Keratinocyte (primary cell): ENCODE measurements around the gene ACVR1. TPM values are rescaled to one million over a fixed set of nuclear protein-coding genes. Genes with fewer than 3 reads are reported as not detected.

Source experiments
- DNase-seq: peaks from one replicate; pipeline ENCODE4 v3.0.0-alpha.2; 2011; ENCODE audit warnings: low read depth, missing footprints, low spot score
- FAIRE-seq: peaks from 2 replicates; lab custom pipeline; 2011; peaks lifted over from hg19 to GRCh38; lab: Jason Lieb, UNC
- H2AFZ ChIP-seq: 2 replicates; pipeline ENCODE4 v1.6.0; 2012; ENCODE audit warnings: low read length, control low read depth, inconsistent platforms; ENCODE audit not compliant: control insufficient read depth
- H3K27ac ChIP-seq: 2 replicates; pipeline ENCODE4 v1.5.1; 2011; ENCODE audit warnings: low read length; ENCODE audit not compliant: control insufficient read depth, insufficient read depth
- H3K27me3 ChIP-seq: 3 replicates; pipeline ENCODE4 v1.6.0; 2011; ENCODE audit warnings: low read length; ENCODE audit not compliant: control insufficient read depth, insufficient read depth; ENCODE audit errors: extremely low read depth
- H3K36me3 ChIP-seq, 2 experiments: 2 replicates in 1 of 2; 3 replicates in 1 of 2; pipeline ENCODE4 v1.5.1; 2011; ENCODE audit warnings: low read length in 2 of 2, mild to moderate bottlenecking in 1 of 2; ENCODE audit not compliant: control insufficient read depth in 2 of 2, insufficient read depth in 2 of 2; ENCODE audit errors: extremely low read depth in 1 of 2
- H3K4me1 ChIP-seq: 3 replicates; pipeline ENCODE4 v1.5.1; 2011; ENCODE audit warnings: low read length; ENCODE audit not compliant: control insufficient read depth, insufficient read depth; ENCODE audit errors: extremely low read depth
- H3K4me2 ChIP-seq: 3 replicates; pipeline ENCODE4 v1.6.0; 2011; ENCODE audit warnings: low read depth, low read length; ENCODE audit not compliant: control insufficient read depth, insufficient read depth; ENCODE audit errors: extremely low read depth
- H3K4me3 ChIP-seq, 3 experiments: fragments of 200-600 bp in 1 of 3; sonication (generic) in 1 of 3; 2 replicates in 2 of 3; 3 replicates in 1 of 3; pipeline ENCODE4 v1.5.1; 2011 to 2016; ENCODE audit warnings: low read length in 3 of 3, mild to moderate bottlenecking in 3 of 3, control low read depth in 2 of 3, inconsistent platforms in 1 of 3, low read depth in 1 of 3, mixed read lengths in 1 of 3, mixed run types in 1 of 3, moderate library complexity in 1 of 3; ENCODE audit not compliant: control insufficient read depth in 2 of 3, insufficient read depth in 2 of 3; ENCODE audit errors: extremely low read depth in 1 of 3
- H3K79me2 ChIP-seq: 2 replicates; pipeline ENCODE4 v1.6.0; 2012; ENCODE audit warnings: low read length; ENCODE audit not compliant: control insufficient read depth, insufficient read depth
- H3K9ac ChIP-seq: 3 replicates; pipeline ENCODE4 v1.6.0; 2011; ENCODE audit warnings: low read length; ENCODE audit not compliant: control insufficient read depth, insufficient read depth; ENCODE audit errors: extremely low read depth
- H3K9me1 ChIP-seq: 3 replicates; pipeline ENCODE4 v1.6.0; 2011; ENCODE audit warnings: low read length; ENCODE audit not compliant: control insufficient read depth, insufficient read depth; ENCODE audit errors: extremely low read depth
- H3K9me3 ChIP-seq: 2 replicates; pipeline ENCODE4 v1.5.1; 2012; ENCODE audit warnings: low read depth, low read length; ENCODE audit not compliant: control insufficient read depth
- H4K20me1 ChIP-seq: 3 replicates; pipeline ENCODE4 v1.6.0; 2011; ENCODE audit warnings: low read length; ENCODE audit not compliant: control insufficient read depth, insufficient read depth; ENCODE audit errors: extremely low read depth
- CTCF ChIP-seq, 3 experiments: IDR thresholded peaks in 1 of 3; conservative IDR thresholded peaks in 1 of 3; optimal IDR thresholded peaks in 1 of 3; 2 replicates in 2 of 3; 3 replicates in 1 of 3; pipeline versions ENCODE3 to v1.5.1; 2011; ENCODE audit warnings: low read length in 3 of 3, mild to moderate bottlenecking in 3 of 3, moderate library complexity in 2 of 3, control low read depth in 1 of 3, inconsistent platforms in 1 of 3; ENCODE audit not compliant: insufficient read depth in 2 of 3; ENCODE audit errors: extremely low read depth in 1 of 3
- EZH2 ChIP-seq: IDR thresholded peaks from one replicate; pipeline ENCODE4 v1.6.1; 2012; ENCODE audit warnings: inconsistent platforms, mild to moderate bottlenecking, low read length, moderate library complexity
- dilution Hi-C: fragments of 300-500 bp; cut with MboI; formaldehyde crosslinking; loops from one replicate; pipeline ENCODE4 v1.7.0; 2020; ENCODE audit warnings: low sequenced_read_pairs; ENCODE audit not compliant: extremely low pct_ligation_motif_present
- polyA plus RNA-seq, 5 experiments: library from polyadenylated mRNA; depleted of rRNA in 3 of 5; stranded (reverse) in 3 of 5; stranded (forward) in 1 of 5; unstranded in 1 of 5; fragments of >200 nt; gene quantifications; 1 replicate in 1 of 5; 2 replicates in 3 of 5; 3 replicates in 1 of 5; pipeline versions ENCODE4 v1.2.1 to v1.2.3, GENCODE V29; 2011 to 2012; ENCODE audit warnings: missing spikeins in 2 of 5, low read depth in 1 of 5, low replicate concordance in 1 of 5

Gene ACVR1
- polyA plus RNA-seq, 1 donor (not counting 4 experiments of a cell fraction or from before 2014, with no cell fraction given), result 30.8 TPM

GRCh38 chr2:157699806-157700205, 176.3 kb downstream of the ACVR1 start:
- Histone ChIP-seq H3K79me2 (no peaks in the 10 kb centered on the region), H4K20me1 (no peaks in the 10 kb centered on the region), H3K9ac (no peak overlapping the region), H3K4me3 (no peak overlapping the region), H3K9me3 (no peaks in the 10 kb centered on the region), H3K4me1 (no peaks in the 10 kb centered on the region), H3K36me3 (no peaks in the 10 kb centered on the region), H3K9me1 (no peaks in the 10 kb centered on the region), H3K27ac (no peak overlapping the region), H2AFZ (no peak overlapping the region), H3K4me2 (no peak overlapping the region), H3K27me3 (no peaks in the 10 kb centered on the region)
- no peak for DNase-seq
- FAIRE-seq, result no peak
- dilution Hi-C loops, result no loop called here
- no peak for TF ChIP-seq CTCF (optimal IDR thresholded peaks at IDR 0.05 in 1 of 3, IDR thresholded peaks at IDR 0.05 in 1 of 3, conservative IDR thresholded peaks at IDR 0.05 in 1 of 3; ENCODE audit: extremely low read depth in 1 of 3, insufficient read depth in 2 of 3, low read length in 3 of 3)
- no peak for TF ChIP-seq EZH2

- Histone ChIP-seq H4K20me1 (no peaks in the 10 kb centered on the region), H3K9ac (no peak overlapping the region), H3K9me1 (no peaks in the 10 kb centered on the region), H3K4me3 (no peak overlapping the region), H2AFZ (no peak overlapping the region), H3K27me3 (no peaks in the 10 kb centered on the region), H3K27ac (no peak overlapping the region), H3K9me3 (no peaks in the 10 kb centered on the region), H3K36me3 (no peaks in the 10 kb centered on the region), H3K79me2 (no peaks in the 10 kb centered on the region), H3K4me2 (no peak overlapping the region), H3K4me1 (no peaks in the 10 kb centered on the region)
- dilution Hi-C loops, result no loop called here
- DNase-seq, result no peak
- FAIRE-seq, result no peak
- no peak for TF ChIP-seq EZH2
- TF ChIP-seq CTCF (optimal IDR thresholded peaks at IDR 0.05 in 1 of 3, IDR thresholded peaks at IDR 0.05 in 1 of 3, conservative IDR thresholded peaks at IDR 0.05 in 1 of 3; ENCODE audit: extremely low read depth in 1 of 3, insufficient read depth in 2 of 3, low read length in 3 of 3), result no peak
Measured at GRCh38 chr2:157699009-157699408, 177.1 kb downstream of the ACVR1 start.
